M059J (cell line): ENCODE results near the gene HPS1. TPM values are rescaled to one million over a fixed set of nuclear protein-coding genes. Genes with fewer than 3 reads are reported as not detected.

Experiments used
- DNase-seq: peaks from one replicate; pipeline ENCODE4 v3.0.0-alpha.2; 2012; ENCODE audit warnings: low read depth
- total RNA-seq: library from RNA; depleted of rRNA; stranded (reverse); fragments of >200 nt; shearing (Covaris generic); gene quantifications from 2 replicates; pipeline ENCODE4 v1.2.3, GENCODE V29; 2014

Gene HPS1
- total RNA-seq, 1 experiment from 2014 or later: 31.7 TPM

DNA sequence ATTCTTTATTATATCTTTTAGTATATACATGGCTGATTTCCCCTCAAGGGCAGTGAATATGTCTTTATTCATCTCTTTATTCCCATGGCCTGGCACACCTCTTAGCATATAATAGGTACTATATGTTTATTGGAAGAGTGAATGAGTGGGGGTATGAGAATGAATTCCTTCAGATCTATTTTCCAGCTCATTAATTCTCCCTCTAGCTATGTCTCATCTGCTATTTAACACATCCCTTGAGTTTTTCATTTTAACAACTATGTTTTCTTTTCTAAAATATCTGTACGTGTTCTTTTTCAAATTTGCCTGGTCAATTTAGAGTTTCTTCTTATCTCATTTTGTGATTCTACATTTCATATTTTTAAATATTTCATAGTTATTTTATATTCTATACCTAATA lies 14.4 kb downstream of the HPS1 start:
- DNase-seq: no peak

DNA sequence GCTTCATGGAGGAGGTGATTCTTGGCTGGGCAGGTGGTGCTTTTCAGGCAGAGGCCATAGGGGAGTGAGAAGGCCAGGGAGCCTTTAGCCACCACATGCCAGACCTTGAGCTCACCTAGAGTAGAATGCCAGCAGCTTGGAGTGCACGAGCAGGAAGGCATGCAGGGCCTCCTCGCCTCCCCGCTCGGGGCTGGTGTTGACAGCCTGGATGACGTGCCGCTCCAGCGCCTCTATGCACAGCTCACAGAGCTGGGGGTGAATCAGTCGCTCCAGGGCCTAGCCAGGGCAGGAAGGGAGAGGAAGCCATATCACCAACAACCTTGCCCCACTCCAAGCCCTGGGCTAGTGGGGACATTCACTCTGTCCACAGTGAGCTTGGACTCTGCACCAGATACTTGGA lies 15.7 kb downstream of the HPS1 start:
- peak; percentile 5 for DNase-seq

DNA sequence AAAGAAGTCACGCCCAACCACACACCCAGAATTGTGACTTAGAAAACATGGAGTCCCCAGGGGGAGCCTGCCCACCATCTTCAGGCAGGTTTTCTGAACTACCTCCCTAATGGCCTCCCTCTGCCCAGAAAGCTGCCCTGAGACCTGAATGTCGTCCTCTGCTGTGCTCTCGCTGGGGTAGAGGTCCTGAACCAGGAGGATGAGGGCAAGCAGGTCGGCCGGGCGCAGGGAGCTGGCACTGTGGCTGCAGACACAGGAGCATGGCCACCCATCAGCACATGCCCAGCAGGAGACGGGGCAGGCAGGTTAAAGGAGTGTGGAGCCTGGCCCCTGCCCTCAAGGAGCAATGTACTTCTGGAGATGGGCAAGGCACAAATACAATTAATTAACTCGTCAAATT lies 16.3 kb downstream of the HPS1 start:
- no peak for DNase-seq

DNA sequence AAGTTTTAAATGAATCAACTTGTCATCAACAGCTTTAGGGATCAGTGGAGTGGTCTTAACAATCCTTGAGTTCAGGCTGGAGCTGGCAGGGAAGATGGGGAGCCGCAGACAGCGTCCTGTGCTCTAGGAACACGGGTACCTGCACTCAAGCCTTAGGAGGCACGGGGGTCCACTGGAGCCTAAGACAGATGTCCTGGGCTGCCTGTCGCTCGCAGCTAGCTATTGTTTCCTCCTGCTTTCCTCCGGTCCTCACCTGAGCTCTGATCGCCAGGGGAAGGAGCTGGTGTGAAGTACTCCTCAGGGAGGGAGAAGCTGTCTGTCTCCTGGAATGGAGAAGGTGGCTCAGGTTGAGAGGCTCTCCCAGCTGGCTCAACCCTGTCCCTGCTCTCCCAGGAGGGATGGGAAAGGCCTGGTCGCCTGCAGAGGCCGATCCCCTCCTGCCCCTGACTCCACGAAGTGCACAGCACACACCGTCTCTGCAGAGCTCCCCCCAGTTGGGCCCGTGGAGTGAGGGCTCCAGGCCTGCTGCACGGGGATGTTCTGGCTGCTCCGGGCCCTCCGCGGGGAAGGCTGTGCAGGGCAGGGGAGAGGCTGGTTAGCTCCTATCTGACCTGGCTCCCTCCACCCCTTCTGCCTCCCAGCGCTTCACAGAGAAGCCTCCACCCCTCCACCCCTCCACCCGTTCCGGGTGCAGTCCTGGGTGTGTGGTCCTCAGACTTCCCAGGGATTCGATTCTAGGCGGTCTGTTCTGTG lies 17.2 kb downstream of the HPS1 start:
- no peak for DNase-seq

DNA sequence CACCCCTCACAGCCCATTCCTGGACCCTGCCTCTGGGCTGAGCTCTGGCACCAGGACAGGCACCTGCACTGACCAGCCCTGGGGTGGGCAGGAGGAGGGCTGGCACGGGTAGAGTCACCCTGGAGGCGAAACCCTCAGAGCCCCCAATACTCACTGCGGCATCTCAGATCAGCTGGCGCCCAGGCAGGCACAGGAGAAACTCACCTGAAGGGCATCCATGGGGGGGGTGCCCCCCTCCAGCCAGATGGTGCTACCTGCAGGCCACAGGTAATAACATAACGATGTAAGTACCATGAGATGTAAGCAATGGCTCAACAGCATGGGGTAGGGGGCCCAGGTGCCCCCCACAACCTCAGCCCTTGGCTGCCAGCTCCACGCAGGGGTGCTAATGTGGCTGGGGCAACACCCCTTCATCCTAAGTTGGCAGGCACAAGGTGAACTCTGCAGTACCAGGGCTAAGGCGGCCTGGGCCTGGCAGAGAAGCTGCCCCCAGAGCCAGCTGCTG lies 19.7 kb downstream of the HPS1 start:
- no peak for DNase-seq

DNA sequence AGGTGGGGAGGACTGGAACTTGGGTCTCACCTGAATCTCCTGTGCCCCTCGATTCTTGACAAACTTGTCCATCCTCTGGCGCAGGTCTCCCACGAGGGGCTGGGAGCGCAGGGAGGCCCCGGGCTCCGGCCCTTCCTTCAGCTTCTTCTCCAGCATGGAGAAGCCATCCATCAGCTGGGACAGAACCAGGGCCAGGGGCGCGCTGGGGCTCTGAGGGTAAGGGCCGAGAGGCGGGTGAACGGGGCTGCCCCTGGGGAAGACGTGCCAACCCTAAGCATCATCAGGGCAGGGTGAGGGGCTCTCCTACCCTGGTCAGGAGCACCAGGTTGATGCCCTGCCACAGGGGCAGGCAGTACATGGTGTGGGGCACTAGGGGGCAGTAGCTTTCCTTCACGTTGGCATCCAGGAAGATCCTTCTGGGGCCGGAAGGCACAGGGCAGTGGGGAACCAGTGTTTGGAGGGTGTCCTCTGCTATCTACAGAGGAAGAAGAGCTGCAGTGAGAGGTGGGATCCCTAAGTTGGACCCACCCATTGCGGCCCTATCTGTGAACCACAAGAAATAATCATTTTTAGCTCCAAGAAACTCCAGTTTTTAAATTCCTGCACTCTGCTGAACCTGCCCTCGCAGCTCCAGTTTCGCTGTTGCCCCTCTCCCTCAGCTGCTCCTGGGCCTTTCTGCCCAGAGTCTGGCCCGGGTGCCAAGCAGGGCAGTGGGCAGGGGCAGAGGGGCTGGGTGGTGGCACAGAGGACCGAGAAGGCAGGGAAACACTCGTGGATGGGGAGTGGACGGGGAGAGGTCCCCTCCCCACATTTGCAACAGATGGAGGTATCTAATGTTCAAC lies 21.0 kb downstream of the HPS1 start:
- DNase-seq: peak; percentile 20

DNA sequence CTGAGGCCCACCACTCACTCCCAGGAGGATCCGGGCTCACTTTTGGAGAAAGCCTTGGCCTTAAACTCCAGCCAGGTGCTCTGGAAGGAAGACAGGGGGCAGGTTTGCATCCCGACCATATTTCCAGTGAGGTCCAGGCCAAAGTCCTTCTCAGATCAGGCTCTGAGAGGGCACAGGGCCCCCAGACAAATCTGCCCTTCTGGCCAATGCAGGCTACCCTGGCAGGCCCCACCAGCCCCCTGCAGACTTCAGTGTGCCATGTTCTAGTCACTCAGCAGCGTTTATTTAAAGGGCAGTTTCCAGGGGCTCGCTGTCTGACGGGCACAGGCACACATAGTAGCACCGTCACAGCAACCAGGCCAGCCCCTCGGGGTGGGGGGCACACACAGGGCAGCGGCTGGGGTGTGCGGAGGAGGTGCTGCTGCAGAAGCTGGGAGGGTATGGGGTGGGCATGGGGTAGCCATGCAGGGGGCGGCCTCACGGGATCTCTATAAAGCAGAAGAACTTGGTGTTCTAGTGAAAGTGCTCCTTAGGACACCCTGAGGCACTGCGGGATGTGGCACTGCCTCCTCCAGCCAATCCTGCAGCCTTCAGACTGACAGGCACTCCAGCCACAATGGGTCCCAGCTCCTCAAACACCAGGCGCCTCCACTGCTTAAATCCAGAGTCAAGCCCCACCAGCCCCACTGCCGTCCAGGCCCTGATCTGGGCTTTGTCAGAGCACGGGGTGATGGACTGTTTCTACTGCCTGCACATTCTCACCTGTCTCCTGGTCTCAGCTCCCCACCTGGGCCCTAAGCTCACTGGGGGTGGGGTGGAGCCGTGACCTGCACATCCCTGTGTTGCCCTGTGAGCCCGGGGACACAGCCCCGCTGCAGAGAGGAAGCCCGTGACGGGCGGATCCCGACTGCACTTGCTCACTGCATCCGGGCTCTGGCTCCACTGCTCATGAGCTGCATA lies 22.2 kb downstream of the HPS1 start:
- no peak for DNase-seq

DNA sequence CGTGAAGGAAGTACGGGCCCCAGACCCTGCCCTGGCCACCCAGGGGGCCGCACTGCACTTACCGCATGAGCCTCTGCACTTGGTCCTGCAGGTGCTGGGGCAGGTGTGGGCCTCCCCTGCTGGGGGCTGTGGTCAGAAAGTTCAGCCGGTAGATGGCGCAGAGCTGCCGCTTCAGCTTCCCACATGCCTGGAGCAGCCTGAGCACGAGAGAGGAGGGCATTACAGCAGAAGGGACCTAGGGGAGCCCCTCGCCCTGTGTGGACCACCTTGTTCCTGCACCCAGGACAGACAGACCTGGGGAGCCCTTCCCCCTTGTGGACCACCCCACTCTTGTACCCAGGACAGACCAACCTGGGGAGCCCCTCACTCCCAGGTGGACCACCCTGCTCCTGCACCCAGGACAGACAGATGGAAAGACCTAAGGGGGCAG lies 23.0 kb downstream of the HPS1 start:
- DNase-seq: no peak

DNA sequence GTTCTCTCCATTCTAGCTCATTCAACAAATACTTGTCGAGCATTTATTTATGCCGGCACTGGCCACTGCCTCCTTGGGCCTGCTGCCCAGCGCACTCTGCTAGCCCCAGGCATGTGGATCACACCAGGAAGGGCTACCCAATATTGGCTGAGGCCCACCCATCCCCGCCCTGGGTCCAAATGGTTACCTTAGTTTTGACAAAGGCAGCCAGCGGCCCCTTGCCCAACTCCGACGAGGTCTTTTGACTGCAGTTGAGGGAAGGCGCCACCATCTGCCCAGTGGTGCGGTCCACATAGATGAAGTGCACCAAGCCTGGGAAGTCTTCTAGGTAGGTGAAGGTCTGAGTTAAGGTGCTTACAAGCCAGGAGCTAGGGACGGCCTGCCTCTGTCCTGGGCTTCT lies 24.6 kb downstream of the HPS1 start:
- no peak for DNase-seq

DNA sequence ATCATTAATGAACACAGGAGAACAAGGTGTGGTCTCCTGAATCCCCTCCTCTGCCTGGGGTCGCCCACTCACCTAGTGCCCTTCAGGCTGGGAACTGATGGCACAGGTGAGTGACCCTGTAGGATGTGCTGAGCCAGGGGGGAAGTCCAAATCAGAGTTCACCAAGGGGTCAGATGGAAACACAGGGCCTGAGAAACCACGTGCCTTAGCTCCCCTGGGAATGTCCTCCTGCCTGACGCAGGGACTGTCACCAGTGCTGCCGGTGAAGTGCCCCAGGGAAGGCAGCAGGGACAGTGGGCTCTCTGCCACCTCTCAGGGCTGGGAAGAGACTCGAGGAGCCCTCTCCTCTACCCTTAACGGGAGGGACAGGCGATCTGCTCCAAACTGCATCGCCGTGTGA lies 25.9 kb downstream of the HPS1 start:
- no peak for DNase-seq

DNA sequence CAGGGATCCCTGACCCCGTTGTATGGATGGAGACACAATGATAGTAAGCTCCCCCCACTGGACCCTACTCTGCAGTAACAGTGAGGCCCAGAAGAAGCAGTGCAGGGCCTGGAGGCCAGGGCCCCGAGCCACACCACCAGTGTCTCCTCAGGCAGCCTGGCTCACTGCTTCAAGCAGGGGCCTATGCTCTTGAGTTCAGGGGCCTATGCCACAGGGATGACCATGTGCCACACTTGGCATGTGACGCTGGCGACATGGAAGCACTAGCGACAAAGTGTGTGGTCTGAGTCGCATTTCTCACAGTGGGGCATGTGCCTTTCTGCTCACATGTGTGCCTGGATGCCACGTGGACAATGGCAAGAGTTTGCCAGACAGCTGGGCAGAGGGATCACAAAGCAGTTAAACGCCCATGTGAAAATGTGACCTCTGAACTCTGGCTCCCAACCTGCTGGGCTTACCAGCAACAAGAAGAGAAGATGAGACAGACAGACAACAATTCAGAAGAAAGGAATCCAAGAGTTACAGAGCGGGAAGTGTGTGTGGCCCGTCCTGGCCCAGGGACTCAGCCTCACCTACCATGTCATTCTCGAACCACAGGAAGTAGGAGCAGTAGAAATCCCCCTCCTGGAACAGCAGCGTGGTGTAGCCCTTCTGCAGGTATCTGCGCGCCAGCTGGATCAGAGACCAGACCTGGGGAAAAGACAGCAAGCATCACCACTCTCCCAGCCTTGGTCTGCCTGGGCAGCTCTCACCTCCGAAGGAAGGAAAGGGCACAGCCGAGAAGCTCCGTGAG lies 27.1 kb downstream of the HPS1 start:
- DNase-seq: no peak

DNA sequence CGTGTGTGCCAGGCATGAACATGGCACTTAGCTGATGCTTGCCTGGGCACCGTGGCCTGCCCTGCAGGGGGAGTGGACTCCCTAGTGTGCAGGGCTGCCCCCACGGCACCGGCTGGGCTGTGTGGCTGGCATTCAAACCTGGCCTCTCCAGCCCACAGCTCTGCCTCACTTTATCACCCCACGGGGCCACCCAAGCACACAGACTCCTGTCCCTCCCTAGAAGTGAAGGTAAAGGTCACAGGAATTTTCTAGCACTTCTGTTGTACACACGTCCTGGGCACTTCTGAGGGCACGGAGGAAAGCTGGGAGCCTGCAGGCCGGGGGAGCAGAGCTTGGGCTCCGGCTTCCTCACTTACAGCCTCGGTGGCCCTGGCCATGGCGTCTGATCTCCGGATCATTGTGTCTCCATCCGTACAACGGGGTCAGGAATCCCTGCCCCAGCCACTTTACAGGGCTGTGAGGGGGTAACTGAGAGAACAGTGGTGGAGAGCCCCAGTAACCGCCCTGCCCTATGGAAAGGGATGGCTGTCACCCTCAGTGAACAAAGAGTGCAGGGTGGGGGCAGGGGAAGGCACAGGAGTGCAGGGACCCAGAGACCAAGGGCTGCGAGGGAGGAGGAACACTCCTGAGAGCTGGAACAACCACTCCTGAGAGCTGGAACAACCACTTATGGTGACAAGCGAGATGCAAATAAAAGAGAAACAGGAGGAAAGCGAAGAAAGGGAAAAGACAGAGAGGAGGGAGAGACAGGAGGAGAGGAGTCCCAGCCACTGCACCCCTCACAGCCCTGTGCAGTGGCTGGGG lies 27.9 kb downstream of the HPS1 start:
- no peak for DNase-seq

DNA sequence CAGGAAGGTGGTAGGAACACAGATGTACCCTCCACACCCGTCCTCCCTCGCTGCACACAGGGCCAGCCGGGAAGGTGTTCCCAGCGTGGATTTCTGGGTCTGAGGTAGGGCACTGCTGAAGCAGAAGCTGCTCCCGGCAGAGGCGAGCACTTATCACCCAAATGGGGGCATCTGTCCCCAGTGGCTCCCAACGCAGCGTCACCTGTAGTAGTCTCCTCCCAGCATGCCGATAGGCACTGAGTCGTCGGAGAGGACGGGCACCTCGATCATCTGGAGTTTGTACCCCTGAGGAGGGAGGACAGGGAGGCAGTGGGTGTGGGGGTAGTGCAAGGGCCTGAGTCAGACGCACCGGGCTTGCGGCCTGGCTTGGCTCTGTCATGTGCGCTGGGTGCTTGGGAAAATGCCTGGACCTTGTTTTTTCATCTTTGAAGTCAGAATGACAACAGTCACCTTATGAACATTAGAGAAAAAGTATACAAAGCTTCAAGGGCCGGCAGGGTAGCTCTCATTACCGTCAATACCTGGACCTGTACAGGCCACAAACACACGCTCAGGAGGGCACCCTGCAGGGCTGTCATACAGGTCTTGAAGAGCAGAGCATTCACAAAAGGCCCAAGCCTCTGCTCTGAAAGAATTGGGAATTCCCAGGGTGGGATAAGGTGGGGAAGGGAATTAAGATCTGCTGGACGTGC lies 28.6 kb downstream of the HPS1 start:
- DNase-seq: no peak

DNA sequence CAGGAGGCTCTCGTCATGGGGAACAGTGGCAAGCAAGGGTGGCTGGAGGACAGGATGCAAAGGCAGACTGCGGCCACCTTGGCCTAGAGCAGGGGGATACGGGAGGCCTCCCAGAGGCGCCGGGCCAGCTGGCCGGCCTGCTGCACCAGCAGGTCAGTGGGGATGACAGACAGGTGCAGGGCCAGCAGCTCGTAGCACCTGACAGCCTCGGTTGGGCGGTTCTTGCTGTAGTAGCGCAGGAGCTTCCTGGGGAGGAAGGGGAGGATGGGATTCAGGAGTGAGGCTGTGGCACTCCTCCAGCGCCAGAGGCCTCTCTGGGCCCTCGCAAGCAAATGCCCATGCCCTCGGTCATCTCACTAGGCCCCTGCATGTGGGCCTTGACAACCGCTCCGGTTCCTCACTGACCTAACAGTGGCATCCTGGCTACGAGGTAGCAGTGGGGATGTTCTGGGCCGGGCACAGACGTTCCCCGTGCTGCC lies 29.2 kb downstream of the HPS1 start:
- no peak for DNase-seq

DNA sequence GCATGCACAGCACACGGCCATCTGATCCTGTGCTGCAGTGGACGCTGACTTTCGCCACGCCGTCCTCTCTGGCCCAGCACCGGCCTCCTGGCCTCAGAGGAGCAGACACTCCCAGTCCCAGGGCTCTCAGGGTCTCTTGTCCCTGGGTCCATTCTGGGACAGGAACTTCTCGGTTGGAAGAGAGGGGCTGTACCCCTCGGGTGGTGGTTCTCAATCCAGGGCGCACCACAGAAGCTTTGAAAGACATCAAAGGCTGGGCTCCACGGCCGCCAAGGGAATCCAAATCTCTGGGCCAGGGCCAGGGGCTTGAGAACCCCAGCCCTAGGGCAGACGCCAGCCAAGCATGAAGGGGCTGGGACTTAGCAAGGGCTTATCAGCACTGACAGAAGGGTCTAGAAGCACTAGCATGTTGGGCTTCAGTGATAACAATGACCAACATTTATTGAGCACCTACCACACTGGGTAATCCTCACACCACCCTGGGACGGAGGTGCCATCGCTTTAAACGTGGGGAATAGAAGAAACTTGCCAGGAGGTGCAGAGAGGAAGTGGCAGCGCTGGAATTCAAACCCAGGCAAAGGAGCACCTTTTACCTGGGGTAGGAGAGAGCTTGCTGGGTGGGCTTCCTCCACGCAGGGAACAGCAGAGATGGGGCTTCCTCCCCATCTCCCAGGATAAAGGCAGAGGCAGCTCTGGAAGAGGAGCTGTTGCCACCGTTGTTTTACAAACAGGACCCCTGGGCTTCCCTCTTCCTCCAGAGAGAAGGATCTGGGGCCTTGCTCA lies 29.9 kb downstream of the HPS1 start:
- DNase-seq: no peak

DNA sequence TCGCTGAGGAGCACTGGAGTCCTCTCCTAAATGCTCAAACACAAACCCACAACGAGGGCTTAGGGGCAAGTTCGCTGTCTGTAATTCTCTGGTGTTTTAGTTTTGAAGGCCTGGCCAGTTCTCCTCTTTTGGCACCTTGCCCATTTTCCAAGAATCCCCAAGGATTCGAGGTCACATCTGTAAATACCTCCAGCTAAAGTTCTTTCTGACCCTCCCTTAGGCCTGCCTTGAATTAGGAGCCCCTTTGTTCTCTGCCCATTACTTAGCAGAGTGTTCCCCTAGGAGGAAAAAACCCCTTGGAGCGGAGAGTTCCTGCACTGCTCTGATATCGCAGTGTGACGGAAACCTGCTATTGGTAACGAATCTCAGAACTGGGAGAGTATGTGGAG lies 31.0 kb downstream of the HPS1 start:
- no peak for DNase-seq

DNA sequence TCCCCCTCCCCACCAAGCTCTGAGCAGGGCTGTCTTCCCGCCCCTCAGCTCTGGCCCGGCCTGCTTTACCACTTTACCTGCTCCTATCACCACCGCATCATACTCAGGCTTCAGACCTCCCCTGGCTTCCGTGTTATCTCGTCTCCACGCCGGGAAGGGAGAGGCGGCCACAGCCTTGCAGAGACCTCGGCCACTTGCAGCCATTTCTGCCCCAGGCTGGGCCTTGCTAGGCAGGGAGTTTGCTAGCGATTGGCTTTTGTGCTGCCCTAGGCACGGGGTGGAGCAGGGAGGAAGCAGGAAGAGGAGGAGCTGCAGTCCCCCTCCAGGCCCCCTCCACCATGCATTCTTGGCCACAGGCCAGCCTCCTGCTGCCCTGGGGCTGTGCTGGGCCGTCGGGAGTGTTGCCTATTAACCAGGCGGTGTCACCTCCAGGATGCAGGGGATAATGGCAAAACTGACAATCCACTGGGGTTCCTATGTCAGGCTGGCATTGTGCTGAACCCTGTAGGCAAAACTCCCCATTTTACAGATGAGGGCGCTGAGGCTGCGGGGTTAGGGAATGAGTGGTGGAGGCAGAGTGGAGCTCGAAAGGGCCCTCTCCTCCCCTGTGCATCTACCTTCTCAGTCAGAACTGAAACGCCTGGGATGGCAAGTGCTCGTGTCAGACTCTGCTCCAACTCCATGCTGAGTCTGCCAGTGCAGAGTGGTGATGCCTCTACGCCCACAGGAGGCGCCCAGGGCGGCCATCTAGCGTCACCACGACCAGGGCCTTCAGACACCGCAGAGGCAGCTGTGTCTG lies 31.6 kb downstream of the HPS1 start, which contains the start of gene PYROXD2:
Gene PYROXD2 (minus strand): TSS at position 251 of the 799 bp plus-strand sequence. CDS start 47 bp downstream, at position 204.
- peak; percentile 80 for DNase-seq

DNA sequence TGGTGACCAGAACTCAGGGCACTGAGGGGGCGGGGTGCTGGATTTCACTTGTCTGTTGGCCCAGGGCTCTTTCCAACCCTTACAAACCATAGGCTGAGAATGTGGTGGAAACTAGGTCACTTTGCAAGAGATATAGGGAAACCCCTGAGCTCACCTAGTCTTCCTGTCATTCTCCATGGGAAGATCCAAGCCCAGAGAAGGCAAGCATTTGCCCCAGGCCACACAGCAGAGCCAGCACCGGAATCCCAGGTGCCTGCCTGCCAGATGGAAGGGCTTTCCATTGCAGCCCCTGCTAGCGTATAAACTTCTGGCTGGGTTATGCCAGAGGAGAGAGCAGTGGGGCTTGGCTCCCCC lies 32.2 kb downstream of the HPS1 start:
- no peak for DNase-seq
